Measurements from ENCODE around the gene AP3M1.
"Not testable (repeated sequence)": the region's sequence is repeated elsewhere in the genome, so short reads cannot be mapped to it uniquely, and the experiment has no call there.

AP3M1 gene

DNA sequence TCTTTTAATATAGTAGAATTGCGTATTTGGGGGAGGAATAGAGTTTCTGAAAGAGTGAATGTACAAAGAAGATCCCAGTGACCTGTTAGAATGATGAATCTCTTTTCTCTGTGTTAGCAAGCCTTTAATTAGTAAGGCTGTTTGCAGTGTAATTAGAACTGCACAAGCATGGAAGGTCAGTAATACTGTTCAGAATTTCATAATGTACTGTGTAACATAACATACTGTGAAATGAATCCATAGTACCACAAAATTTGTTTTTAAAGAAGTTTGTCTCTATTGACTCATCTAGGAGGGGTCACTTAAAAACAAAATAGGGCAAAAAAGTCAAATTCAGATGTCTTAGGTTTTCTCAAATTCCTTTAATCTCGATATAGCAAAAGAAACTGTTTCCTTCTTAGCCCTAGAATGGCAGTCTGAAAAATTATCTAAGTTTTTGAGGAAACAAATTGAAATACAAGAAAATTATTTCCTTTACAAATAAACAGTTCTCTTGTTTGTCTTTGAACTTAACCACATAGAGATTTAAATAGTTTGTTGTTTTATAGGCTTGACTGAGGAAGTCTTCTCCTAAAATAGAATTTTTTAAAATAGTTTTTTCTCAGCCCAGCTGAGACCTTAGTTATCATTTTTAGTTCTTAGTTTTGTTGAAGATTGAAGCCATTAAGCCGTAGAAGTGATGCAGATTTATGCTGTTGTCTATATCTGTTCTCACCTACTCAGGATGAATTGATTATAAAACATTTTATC lies 12.9 kb upstream of the AP3M1 start:
- Histone ChIP-seq H3K4me1 (ENCODE audit: control insufficient read depth, insufficient read depth, low read length, poor library complexity, severe bottlenecking) (no peaks in the 10 kb centered on the region), H3K27ac (ENCODE audit: insufficient read depth, low read length, poor library complexity, severe bottlenecking) (no peak overlapping the region), H3K27me3 (replicated peaks; ENCODE audit: control insufficient read depth, insufficient read depth, low read length, poor library complexity, severe bottlenecking) (no peaks in the 10 kb centered on the region), H3K9me3 (ENCODE audit: control insufficient read depth, low read length) (no peaks in the 10 kb centered on the region), H3K4me3 (ENCODE audit: insufficient read depth, low read depth, low read length, poor library complexity, severe bottlenecking) (no peak overlapping the region), H3K36me3 (ENCODE audit: control insufficient read depth, insufficient read depth, low read length) (no peaks in the 10 kb centered on the region)
- no peak for DNase-seq

DNA sequence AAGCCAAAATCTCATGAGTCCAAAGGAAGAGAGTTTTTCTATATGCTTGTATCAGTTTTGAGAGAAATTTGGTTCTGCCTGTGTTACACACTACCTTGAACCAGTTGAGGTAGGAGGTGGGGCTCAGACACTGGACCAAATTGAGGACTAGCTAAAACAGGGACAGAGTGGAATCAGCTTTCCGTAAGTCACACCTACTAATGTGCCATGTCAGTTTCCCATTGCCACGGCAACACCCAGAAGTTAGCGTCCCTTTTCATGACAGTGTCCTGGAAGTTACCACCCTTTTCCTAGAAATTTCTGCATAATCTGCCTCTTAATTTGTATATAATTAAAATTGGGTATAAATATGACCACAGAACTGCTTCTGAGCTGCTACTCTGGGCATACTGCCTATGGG lies 9.4 kb upstream of the AP3M1 start:
- no peak for DNase-seq
- no peaks in the 10 kb centered on the region for H3K27me3 ChIP-seq (replicated peaks; ENCODE audit: control insufficient read depth, insufficient read depth, low read length, poor library complexity, severe bottlenecking)
- no peaks in the 10 kb centered on the region for H3K36me3 ChIP-seq (ENCODE audit: control insufficient read depth, insufficient read depth, low read length)
- no peak overlapping the region for H3K27ac ChIP-seq (ENCODE audit: insufficient read depth, low read length, poor library complexity, severe bottlenecking)
- H3K4me1 ChIP-seq (ENCODE audit: control insufficient read depth, insufficient read depth, low read length, poor library complexity, severe bottlenecking): no peaks in the 10 kb centered on the region
- no peak overlapping the region for H3K4me3 ChIP-seq (ENCODE audit: insufficient read depth, low read depth, low read length, poor library complexity, severe bottlenecking)
- no peaks in the 10 kb centered on the region for H3K9me3 ChIP-seq (ENCODE audit: control insufficient read depth, low read length)

DNA sequence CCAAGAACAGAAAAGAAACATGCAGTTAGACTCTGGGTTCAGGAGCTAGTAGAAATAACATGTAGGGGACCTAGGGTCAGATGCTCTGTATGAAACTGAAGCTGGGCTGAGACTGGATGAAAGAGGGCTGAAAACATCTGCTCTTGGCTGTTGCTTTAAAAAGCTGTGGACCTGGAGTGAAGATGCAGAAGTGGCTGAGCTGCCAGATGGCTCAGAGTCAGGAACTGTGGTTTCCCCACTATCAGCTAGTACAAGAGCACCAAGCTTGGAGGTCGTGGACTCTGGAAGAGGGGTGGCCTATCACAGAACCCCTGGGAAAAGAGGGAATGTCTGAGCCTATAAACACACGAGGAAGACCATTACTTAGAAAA lies 6.3 kb upstream of the AP3M1 start:
- Histone ChIP-seq H3K27ac (ENCODE audit: insufficient read depth, low read length, poor library complexity, severe bottlenecking) (no peak overlapping the region), H3K4me1 (ENCODE audit: control insufficient read depth, insufficient read depth, low read length, poor library complexity, severe bottlenecking) (peaks cover 4% of the 10 kb centered on the region), H3K4me3 (ENCODE audit: insufficient read depth, low read depth, low read length, poor library complexity, severe bottlenecking) (no peak overlapping the region), H3K27me3 (replicated peaks; ENCODE audit: control insufficient read depth, insufficient read depth, low read length, poor library complexity, severe bottlenecking) (no peaks in the 10 kb centered on the region), H3K36me3 (ENCODE audit: control insufficient read depth, insufficient read depth, low read length) (no peaks in the 10 kb centered on the region), H3K9me3 (ENCODE audit: control insufficient read depth, low read length) (no peaks in the 10 kb centered on the region)
- no peak for DNase-seq

DNA sequence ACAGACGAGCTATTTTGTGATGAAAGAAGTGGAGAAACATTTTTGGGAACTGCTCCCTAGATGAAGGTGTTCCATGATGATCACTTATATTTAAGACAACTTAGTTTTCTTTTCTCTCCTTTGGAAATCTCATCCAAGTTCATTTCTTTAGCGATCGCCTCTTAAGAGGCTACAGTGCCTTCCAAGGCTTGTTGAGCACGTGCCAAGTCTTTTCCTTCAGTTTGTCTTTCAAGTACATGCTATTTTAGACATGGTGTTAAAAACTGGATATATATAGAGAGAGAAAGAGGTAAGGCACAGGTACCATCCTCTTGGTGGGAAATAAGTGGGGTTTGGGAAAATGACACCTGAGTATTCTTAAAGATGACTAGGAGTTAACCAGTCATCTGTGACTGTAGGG lies 3.0 kb upstream of the AP3M1 start:
- no peaks in the 10 kb centered on the region for H3K9me3 ChIP-seq (ENCODE audit: control insufficient read depth, low read length)
- peaks cover 17% of the 10 kb centered on the region for H3K4me1 ChIP-seq (ENCODE audit: control insufficient read depth, insufficient read depth, low read length, poor library complexity, severe bottlenecking)
- H3K27ac ChIP-seq (ENCODE audit: insufficient read depth, low read length, poor library complexity, severe bottlenecking): no peak overlapping the region
- no peak overlapping the region for H3K4me3 ChIP-seq (ENCODE audit: insufficient read depth, low read depth, low read length, poor library complexity, severe bottlenecking)
- H3K27me3 ChIP-seq (replicated peaks; ENCODE audit: control insufficient read depth, insufficient read depth, low read length, poor library complexity, severe bottlenecking): no peaks in the 10 kb centered on the region
- DNase-seq: no peak
- no peaks in the 10 kb centered on the region for H3K36me3 ChIP-seq (ENCODE audit: control insufficient read depth, insufficient read depth, low read length)

DNA sequence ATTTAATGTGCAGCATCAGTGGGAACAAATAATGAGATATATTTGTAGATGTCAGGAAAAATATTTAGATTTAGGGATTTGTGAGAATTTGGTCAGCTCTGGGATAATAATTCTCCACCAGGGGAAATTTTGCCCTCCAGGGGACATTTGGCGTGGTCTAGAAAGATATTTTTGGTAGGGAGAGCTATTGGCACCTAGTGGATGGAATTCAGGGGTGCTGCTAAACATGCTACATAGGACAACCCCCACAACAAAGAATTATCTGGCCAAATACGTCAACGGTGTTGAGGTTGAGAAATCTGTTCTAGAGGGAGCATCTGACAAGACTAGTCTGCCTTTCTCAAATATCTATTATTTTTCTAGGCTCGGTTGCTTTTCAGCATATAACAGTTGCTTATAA lies 2.5 kb upstream of the AP3M1 start:
- no peaks in the 10 kb centered on the region for H3K36me3 ChIP-seq (ENCODE audit: control insufficient read depth, insufficient read depth, low read length)
- no peak for DNase-seq
- no peak overlapping the region for H3K4me3 ChIP-seq (ENCODE audit: insufficient read depth, low read depth, low read length, poor library complexity, severe bottlenecking)
- H3K9me3 ChIP-seq (ENCODE audit: control insufficient read depth, low read length): no peaks in the 10 kb centered on the region
- no peak overlapping the region for H3K27ac ChIP-seq (ENCODE audit: insufficient read depth, low read length, poor library complexity, severe bottlenecking)
- H3K4me1 ChIP-seq (ENCODE audit: control insufficient read depth, insufficient read depth, low read length, poor library complexity, severe bottlenecking): peaks cover 17% of the 10 kb centered on the region
- no peaks in the 10 kb centered on the region for H3K27me3 ChIP-seq (replicated peaks; ENCODE audit: control insufficient read depth, insufficient read depth, low read length, poor library complexity, severe bottlenecking)

DNA sequence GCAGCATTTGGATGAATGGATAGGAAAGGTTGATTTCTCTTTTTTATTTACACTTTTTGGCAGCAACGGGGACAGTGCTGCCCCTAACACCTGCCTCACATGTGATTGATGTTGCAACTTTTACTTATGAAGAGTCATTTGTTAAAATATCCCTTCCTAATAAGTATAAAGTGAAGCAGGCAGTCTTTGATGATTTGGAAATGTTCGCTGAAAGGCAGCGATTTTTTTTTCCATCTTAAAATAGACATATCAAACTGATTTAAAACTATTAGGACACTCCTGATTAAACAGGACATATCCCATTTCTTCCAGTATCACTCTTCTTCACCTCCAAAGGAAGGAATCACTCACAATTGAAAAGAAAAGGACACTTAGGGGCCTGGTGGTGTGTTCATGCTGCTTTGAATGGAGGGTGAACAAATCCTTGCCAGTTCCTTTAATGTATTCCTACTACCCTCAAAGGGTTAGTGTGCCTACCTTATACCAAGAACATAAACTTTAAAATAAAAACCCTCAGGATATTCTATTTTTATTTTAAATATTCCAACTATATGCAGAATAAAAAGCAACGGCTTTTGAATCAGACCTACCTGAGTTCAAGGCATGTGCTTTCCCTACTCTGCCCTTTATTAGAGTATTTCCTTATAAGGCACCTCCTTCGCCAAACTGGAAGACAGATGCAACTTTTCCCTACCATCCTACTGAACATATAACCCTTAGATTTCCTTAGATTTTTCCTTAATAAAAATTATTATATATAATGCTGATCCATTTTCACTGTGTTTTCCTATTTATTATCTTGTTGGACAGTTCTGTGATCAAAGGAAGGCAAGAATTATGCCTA lies 1.5 kb upstream of the AP3M1 start:
- Histone ChIP-seq H3K27ac (ENCODE audit: insufficient read depth, low read length, poor library complexity, severe bottlenecking) (peak overlapping the region; percentile 89), H3K27me3 (replicated peaks; ENCODE audit: control insufficient read depth, insufficient read depth, low read length, poor library complexity, severe bottlenecking) (no peaks in the 10 kb centered on the region), H3K9me3 (ENCODE audit: control insufficient read depth, low read length) (no peaks in the 10 kb centered on the region), H3K36me3 (ENCODE audit: control insufficient read depth, insufficient read depth, low read length) (no peaks in the 10 kb centered on the region), H3K4me3 (ENCODE audit: insufficient read depth, low read depth, low read length, poor library complexity, severe bottlenecking) (peak overlapping the region; percentile 91), H3K4me1 (ENCODE audit: control insufficient read depth, insufficient read depth, low read length, poor library complexity, severe bottlenecking) (peaks cover 17% of the 10 kb centered on the region)
- DNase-seq: no peak

DNA sequence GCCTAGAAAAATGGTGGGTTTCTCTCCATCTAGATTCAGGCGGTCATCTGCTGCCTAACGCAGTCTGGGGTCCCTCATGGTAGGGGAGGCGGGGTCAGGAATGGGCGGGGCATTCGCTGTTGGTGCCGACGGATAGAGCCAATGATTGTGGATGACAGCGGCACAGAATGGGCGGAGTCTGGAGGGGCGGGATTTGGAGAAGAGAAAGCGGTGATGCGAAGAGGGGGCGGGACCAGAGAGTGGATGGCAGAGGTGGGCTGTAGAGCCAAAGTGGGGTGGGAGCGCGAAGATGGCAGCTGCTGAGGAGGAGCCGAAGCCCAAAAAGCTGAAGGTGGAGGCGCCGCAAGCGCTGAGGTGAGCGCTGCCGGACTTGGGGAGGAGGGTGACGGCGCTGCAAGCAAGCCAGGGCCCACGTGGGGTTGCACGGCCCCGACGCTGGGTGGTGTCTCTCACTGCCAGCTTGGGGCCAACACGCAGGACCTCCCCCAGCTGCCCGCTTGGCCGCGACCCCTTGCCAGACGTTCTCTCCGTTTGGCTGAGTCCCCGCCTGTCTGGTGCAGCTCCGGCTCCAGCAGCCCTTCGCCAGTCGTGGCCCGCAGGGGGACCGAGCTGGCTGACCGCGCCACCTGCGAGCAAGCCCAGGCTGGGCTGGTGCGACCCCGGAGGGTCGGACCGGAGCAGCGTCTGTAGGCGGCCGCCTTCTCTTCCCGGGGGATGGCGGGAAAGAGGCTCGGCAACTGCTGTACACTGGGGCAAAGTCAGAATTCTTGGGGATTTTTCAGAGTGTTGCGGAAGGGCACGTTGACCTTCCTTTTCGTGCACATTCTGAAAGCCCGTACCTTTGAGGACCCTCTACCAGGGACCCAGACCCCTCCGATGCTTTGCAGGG lies 606 bp upstream of the AP3M1 start, which contains the start of gene ADK:
Gene ADK, plus strand, starts transcription at position 232 of the 889 bp plus-strand sequence. Its CDS starts 58 bp downstream, at position 290.
- Histone ChIP-seq H3K36me3 (ENCODE audit: control insufficient read depth, insufficient read depth, low read length) (no peaks in the 10 kb centered on the region), H3K9me3 (ENCODE audit: control insufficient read depth, low read length) (no peaks in the 10 kb centered on the region), H3K4me1 (ENCODE audit: control insufficient read depth, insufficient read depth, low read length, poor library complexity, severe bottlenecking) (peaks cover 17% of the 10 kb centered on the region), H3K4me3 (ENCODE audit: insufficient read depth, low read depth, low read length, poor library complexity, severe bottlenecking) (peak within 1 kb of the TSS; percentile 91), H3K27me3 (replicated peaks; ENCODE audit: control insufficient read depth, insufficient read depth, low read length, poor library complexity, severe bottlenecking) (no peaks in the 10 kb centered on the region), H3K27ac (ENCODE audit: insufficient read depth, low read length, poor library complexity, severe bottlenecking) (peak within 1 kb of the TSS; percentile 89)
- peak; percentile 99 to 100 (median 99) for DNase-seq

DNA sequence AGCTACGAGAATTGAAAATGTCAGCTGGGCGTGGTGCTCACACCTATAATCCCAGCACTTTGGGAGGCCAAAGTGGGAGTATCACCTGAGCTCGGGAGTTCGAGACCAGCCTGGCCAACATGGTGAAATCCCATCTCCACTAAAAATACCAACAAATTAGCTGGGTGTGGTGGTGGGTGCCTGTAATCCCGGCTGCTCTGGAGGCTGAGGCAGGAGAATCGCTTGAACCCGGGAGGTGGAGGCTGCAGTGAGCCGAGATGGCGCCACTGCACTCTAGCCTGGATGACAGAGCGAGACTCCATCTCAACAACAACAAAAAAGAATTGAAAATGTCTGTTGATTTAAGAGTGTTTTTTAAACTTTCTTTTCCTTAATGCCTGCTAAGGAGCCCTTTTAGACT lies 3.6 kb downstream of the AP3M1 start:
- not testable (repeated sequence) for DNase-seq; H3K27ac ChIP-seq (ENCODE audit: insufficient read depth, low read length, poor library complexity, severe bottlenecking); H3K9me3 ChIP-seq (ENCODE audit: control insufficient read depth, low read length); H3K27me3 ChIP-seq (replicated peaks; ENCODE audit: control insufficient read depth, insufficient read depth, low read length, poor library complexity, severe bottlenecking); H3K4me3 ChIP-seq (ENCODE audit: insufficient read depth, low read depth, low read length, poor library complexity, severe bottlenecking); H3K36me3 ChIP-seq (ENCODE audit: control insufficient read depth, insufficient read depth, low read length)
- peaks cover 13% of the 10 kb centered on the region for H3K4me1 ChIP-seq (ENCODE audit: control insufficient read depth, insufficient read depth, low read length, poor library complexity, severe bottlenecking)

DNA sequence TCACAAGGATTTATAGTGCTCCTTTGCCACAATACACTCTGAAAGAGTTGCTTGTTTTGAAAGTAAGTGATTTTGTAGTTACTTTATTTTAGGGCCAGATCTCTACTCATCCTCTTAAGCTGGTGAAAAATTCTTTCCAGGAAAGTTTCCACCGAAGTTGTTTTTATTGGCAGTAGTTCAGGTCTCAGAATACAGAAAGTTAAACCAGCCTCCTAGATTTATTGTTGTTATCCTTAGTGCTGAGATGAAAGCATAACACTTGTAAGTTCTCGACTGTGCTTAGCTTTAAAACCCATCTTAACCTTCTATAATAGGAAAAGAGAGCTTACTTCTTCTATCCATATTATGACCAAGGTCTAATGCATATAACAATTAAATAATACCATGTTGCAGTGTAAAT lies 5.5 kb downstream of the AP3M1 start:
- H3K36me3 ChIP-seq (ENCODE audit: control insufficient read depth, insufficient read depth, low read length): no peaks in the 10 kb centered on the region

More for the DNA sequence above, 5.5 kb downstream of the AP3M1 start:
- Histone ChIP-seq H3K4me3 (ENCODE audit: insufficient read depth, low read depth, low read length, poor library complexity, severe bottlenecking) (no peak overlapping the region), H3K27ac (ENCODE audit: insufficient read depth, low read length, poor library complexity, severe bottlenecking) (no peak overlapping the region), H3K27me3 (replicated peaks; ENCODE audit: control insufficient read depth, insufficient read depth, low read length, poor library complexity, severe bottlenecking) (no peaks in the 10 kb centered on the region), H3K9me3 (ENCODE audit: control insufficient read depth, low read length) (no peaks in the 10 kb centered on the region), H3K4me1 (ENCODE audit: control insufficient read depth, insufficient read depth, low read length, poor library complexity, severe bottlenecking) (peaks cover 8% of the 10 kb centered on the region)
- no peak for DNase-seq

Data from effector memory CD4-positive, alpha-beta T cell (primary cell).